ENCODE measurements around the gene LFNG.
A peak's percentile ranks its signal among the peaks of the same experiment; 100 is the strongest.

Gene LFNG

GRCh38 chr7:2523461-2523936 lies 3.9 kb downstream of the LFNG start:
- Histone ChIP-seq H3K36me3 (ENCODE audit: insufficient read depth, low read length) (peaks cover 7% of the 10 kb centered on the region; the same call in 1 of the 2 replicates), H3K9me3 (ENCODE audit: control insufficient read depth, insufficient read depth, low read length) (no peaks in the 10 kb centered on the region), H3K9ac (ENCODE audit: low read depth, low read length) (peak overlapping the region; percentile 46), H3K4me1 (ENCODE audit: insufficient read depth, low read length) (peaks cover 44% of the 10 kb centered on the region; the same call in 1 of the 2 replicates)

DNA sequence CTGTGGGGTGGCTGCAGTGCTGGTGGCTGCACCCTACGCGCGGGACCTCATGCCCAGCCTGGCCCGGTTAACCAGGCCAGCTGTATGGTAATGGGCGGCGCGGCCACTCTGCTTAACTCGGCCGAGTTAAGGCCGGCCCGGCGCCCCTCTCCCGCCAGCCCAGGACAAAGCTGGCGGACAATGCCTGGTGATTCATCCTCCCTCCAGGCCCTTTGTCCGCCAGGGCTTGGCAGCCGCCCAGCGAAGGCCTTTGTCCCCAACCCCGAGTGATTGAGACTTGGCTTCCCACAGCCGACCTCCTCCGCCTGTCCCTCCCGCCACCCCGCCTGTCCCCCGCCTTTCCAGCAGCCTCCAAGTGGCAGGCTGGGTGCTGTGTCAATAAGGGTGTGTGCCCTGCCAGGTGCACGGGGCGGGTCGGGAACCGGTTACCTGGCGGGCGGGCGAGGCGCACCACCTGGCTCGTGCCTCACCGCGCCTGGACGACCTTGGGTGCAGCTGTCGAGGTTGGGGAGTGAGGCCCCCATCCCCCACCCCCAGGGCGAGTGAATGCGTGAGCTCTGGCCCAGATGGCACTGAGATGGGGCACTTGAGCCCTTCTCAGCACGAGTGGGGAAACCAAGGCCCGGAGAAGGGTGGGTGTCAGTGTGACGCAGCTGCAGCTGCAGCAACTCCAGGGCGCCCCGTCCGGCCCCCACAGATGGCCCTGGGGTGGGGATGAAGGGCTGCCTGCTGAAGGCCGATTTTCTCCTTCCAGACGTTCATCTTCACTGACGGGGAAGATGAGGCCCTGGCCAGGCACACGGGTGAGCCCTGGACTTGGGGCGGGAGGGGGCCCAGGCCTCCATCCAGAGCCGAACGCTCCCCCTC lies 4.6 kb downstream of the LFNG start:
- Histone ChIP-seq H3K9me3 (ENCODE audit: control insufficient read depth, insufficient read depth, low read length) (no peaks in the 10 kb centered on the region), H3K4me1 (ENCODE audit: insufficient read depth, low read length) (peaks cover 50% of the 10 kb centered on the region; the same call in 1 of the 2 replicates), H3K9ac (ENCODE audit: low read depth, low read length) (peak overlapping the region; percentile 46), H3K36me3 (ENCODE audit: insufficient read depth, low read length) (peaks cover 8% of the 10 kb centered on the region)

DNA sequence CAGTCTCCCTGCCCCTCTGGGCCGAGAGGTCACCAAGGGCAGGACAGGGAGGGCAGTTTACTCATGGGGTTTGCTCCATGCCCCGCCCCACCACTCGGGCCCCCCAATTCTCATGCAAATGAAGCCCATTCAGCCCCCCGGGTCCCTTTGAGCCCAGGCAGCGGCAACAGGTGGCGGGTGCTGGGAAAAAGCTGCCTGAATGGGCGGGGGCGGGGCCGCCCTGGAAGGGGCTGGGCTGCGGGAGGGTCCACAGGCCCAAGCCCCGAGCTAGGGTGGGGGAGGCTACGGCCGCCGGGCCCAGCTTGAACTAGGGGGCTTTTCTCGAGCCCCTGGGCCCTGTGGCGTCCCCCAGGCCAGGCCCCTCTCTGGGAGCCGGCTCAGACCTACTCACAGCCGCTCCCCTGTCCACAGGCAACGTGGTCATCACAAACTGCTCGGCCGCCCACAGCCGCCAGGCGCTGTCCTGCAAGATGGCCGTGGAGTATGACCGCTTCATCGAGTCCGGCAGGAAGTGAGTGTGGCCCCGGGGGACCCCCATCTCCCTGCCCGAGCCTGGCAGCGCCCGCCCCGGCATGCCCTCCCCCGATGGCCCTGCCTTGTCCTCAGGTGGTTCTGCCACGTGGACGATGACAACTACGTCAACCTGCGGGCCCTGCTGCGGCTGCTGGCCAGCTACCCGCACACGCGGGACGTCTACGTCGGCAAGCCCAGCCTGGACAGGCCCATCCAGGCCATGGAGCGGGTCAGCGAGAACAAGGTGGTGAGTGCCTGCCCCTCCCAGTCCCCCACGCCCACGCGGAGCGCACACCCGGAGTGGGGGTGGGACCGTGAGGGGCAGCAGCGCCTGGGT lies 5.5 kb downstream of the LFNG start:
- peaks cover 8% of the 10 kb centered on the region for H3K36me3 ChIP-seq (ENCODE audit: insufficient read depth, low read length)
- peak overlapping the region; percentile 20; the same call in 1 of the 2 replicates for H3K9ac ChIP-seq (ENCODE audit: low read depth, low read length)
- no peaks in the 10 kb centered on the region for H3K9me3 ChIP-seq (ENCODE audit: control insufficient read depth, insufficient read depth, low read length)
- peaks cover 55% of the 10 kb centered on the region; the same call in 1 of the 2 replicates for H3K4me1 ChIP-seq (ENCODE audit: insufficient read depth, low read length)

DNA sequence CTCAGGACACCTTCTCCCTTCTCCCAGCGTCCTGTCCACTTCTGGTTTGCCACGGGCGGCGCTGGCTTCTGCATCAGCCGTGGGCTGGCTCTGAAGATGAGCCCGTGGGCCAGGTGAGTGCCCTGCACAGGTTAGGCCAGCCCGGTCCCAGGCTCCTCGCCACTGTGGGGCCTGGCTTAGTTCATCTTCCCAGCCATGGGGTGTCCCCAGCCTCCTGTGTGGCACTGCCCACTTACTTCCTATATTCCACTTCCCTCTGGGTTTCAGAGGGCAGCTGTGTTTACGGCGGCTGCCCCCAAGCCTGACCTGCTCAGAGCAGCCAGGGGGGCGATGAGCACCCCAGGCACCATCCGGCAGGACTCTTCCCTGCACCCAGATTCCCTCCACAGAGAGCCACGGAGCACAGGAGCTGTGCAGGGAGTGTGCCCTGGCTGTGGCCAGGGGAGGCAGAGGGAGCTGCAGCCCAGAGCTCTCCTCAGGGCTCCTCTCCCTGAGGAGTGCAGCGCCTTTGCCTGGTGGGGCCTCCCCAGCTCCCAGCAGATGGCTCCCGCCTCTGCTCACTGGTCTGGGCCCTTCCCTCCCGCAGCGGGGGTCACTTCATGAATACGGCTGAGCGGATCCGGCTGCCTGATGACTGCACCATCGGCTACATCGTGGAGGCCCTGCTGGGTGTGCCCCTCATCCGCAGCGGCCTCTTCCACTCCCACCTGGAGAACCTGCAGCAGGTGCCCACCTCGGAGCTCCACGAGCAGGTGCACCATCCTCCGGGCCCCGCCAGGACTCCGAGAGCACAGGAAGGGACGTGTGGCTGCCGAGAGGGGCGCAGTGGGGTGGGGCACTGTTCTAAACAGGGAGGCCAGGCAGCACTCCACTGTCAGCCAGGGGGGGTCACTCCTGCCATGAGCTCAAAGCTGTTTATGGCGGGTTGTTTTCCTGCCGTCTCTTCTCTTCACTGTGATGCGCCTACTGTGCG lies 6.4 kb downstream of the LFNG start:
- peaks cover 63% of the 10 kb centered on the region; the same call in 1 of the 2 replicates for H3K4me1 ChIP-seq (ENCODE audit: insufficient read depth, low read length)
- peaks cover 8% of the 10 kb centered on the region for H3K36me3 ChIP-seq (ENCODE audit: insufficient read depth, low read length)
- H3K9me3 ChIP-seq (ENCODE audit: control insufficient read depth, insufficient read depth, low read length) = no peaks in the 10 kb centered on the region
- no peak overlapping the region for H3K9ac ChIP-seq (ENCODE audit: low read depth, low read length)

DNA sequence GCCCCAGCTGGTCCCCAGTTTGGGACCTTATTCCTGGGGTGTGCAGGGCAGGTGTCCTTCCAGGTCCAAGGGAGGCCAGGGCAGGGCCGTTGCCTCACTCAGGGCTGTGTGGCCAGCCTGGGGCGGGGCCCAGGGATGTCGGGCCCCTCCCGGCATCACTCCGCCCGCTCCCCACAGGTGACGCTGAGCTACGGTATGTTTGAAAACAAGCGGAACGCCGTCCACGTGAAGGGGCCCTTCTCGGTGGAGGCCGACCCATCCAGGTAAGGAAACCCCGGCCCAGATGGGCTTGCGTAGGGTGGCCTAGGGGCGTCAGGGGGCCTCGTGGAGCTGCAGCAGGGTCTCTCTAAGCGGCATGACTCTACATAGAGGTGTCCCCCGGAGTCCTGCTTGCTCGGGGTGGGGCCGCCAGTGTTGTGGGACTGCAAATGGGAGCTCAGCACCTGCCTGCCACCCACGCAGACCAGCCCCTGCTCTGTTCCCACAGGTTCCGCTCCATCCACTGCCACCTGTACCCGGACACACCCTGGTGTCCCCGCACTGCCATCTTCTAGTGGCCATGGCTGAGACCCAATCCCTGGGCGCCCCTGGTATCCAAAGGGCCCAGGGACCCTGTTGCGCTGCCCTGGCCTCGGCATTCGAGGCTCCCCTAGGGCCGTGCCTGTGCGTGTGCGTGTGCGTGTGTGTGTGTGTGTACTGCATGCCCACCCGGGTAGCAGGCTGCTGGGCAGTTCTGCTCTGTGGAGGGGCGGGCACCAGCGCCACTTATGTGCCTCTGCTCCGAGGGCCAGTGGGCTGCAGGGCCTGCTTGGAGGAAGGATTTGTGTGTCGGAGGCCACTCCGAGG lies 7.3 kb downstream of the LFNG start:
- peaks cover 65% of the 10 kb centered on the region; the same call in 1 of the 2 replicates for H3K4me1 ChIP-seq (ENCODE audit: insufficient read depth, low read length)
- no peaks in the 10 kb centered on the region for H3K9me3 ChIP-seq (ENCODE audit: control insufficient read depth, insufficient read depth, low read length)
- H3K9ac ChIP-seq (ENCODE audit: low read depth, low read length) = no peak overlapping the region
- H3K36me3 ChIP-seq (ENCODE audit: insufficient read depth, low read length) = peaks cover 8% of the 10 kb centered on the region

DNA sequence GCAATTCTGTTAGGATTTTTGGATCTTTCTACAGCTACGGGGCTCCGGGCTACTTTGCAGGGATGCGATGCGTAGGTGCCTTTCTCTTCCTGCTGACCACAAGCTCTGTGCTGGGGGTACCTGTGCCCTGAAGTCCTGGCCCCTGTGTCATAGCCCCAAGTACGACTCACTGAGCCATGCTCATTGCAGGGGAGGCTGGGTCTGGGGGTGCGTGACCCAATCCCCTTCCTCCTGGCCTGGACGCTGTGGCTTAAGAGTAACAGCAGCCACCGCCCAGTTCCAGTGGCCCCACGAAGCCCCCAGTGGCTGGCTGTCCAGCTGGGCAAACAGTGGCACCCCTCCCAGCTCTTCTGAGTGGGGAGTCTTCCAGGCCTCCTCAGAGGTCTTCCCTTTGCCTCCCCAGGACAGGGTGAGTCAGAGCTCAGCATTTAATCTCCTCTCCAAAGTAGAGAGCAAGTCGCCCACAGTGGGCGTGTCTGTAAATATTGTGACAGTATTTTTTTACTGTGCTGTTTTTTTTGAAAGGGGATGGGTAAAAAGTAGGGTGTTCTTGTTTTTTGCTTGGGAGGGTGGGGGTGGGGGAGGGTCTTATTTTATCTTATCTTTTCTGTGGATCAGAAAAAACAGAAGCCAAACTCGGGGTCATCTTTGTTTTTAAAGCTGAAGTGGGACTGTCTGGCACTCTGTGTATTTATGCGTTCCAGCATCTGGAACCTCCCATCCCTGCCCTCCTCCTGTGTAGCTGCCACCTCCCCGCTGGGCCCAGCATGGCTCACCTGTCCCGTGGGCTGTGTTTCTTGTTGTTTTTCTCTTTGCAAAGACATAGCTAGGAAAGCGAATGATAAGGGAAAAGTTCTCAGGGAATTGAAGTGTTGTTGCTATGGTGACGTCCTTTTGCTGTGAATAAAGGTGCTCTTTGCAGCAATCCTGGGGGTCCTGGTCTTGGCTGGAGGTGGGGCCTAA lies 8.2 kb downstream of the LFNG start:
- Histone ChIP-seq H3K4me1 (ENCODE audit: insufficient read depth, low read length) (peaks cover 61% of the 10 kb centered on the region; the same call in 1 of the 2 replicates), H3K9ac (ENCODE audit: low read depth, low read length) (no peak overlapping the region)

GRCh38 chr7:2528481-2529095 lies 9.0 kb downstream of the LFNG start:
- peaks cover 8% of the 10 kb centered on the region for H3K36me3 ChIP-seq (ENCODE audit: insufficient read depth, low read length)
- H3K4me1 ChIP-seq (ENCODE audit: insufficient read depth, low read length) = peaks cover 55% of the 10 kb centered on the region; the same call in 1 of the 2 replicates

More for the DNA sequence above, 8.2 kb downstream of the LFNG start:
- no peaks in the 10 kb centered on the region for H3K9me3 ChIP-seq (ENCODE audit: control insufficient read depth, insufficient read depth, low read length)
- peaks cover 8% of the 10 kb centered on the region for H3K36me3 ChIP-seq (ENCODE audit: insufficient read depth, low read length)

GRCh38 chr7:2529161-2530070 lies 9.8 kb downstream of the LFNG start:
- no peaks in the 10 kb centered on the region for H3K9me3 ChIP-seq (ENCODE audit: control insufficient read depth, insufficient read depth, low read length)
- H3K36me3 ChIP-seq (ENCODE audit: insufficient read depth, low read length) = peaks cover 8% of the 10 kb centered on the region
- H3K9ac ChIP-seq (ENCODE audit: low read depth, low read length) = no peak overlapping the region
- H3K4me1 ChIP-seq (ENCODE audit: insufficient read depth, low read length) = peaks cover 51% of the 10 kb centered on the region; the same call in 1 of the 2 replicates

More at GRCh38 chr7:2528481-2529095, 9.0 kb downstream of the LFNG start:
- Histone ChIP-seq H3K9me3 (ENCODE audit: control insufficient read depth, insufficient read depth, low read length) (no peaks in the 10 kb centered on the region), H3K9ac (ENCODE audit: low read depth, low read length) (no peak overlapping the region)

DNA sequence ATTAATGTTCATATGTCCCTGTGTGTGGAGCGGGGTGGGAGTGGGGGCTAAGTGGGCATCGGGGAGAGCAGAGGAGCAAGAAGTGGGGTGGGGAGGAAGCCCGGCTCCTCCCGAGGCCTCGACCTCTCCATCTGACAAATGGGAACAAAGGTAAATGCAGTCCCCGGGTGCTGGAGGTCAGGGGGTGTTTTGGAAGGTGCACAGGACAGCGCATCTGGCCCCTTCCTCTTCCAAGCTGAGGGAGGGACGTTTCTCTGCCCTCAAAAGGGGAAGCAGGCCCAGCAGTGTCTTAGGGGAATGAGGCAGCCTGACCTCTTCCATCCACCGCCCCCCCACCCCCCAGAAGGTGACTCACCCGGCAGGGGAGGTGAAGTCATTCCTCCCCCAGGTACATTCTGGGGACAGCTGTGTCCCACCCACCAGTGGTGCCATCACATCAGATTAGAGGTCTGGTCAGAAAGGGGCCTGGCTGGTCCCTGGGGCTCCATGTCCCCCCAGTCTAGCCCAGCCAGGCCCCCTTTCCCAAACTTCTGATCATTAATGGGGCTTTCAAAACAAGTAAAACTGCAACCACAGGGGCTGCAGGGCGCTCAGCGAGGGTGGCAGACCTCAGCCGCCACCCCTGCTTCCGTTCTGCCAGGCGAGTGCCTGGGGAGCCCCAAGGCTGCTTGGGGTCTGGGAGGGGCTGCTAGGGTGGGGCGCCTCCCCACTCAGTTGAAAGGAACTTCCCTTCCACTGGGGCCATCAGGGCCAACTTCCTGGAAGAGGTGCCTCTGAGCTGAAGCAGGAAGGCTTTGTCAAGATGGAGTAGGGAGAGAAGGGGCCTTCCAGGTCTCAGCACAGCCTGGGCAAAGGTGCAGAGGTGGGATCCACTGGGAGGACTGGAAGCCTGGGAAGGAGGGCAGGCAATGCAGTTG lies 10.8 kb downstream of the LFNG start:
- H3K9ac ChIP-seq (ENCODE audit: low read depth, low read length) = no peak overlapping the region
- H3K9me3 ChIP-seq (ENCODE audit: control insufficient read depth, insufficient read depth, low read length) = no peaks in the 10 kb centered on the region
- H3K36me3 ChIP-seq (ENCODE audit: insufficient read depth, low read length) = peaks cover 8% of the 10 kb centered on the region
- H3K4me1 ChIP-seq (ENCODE audit: insufficient read depth, low read length) = peaks cover 45% of the 10 kb centered on the region; the same call in 1 of the 2 replicates
